ENCODE measurements around the gene RPS24.

- TF ChIP-seq, protein P1, sequence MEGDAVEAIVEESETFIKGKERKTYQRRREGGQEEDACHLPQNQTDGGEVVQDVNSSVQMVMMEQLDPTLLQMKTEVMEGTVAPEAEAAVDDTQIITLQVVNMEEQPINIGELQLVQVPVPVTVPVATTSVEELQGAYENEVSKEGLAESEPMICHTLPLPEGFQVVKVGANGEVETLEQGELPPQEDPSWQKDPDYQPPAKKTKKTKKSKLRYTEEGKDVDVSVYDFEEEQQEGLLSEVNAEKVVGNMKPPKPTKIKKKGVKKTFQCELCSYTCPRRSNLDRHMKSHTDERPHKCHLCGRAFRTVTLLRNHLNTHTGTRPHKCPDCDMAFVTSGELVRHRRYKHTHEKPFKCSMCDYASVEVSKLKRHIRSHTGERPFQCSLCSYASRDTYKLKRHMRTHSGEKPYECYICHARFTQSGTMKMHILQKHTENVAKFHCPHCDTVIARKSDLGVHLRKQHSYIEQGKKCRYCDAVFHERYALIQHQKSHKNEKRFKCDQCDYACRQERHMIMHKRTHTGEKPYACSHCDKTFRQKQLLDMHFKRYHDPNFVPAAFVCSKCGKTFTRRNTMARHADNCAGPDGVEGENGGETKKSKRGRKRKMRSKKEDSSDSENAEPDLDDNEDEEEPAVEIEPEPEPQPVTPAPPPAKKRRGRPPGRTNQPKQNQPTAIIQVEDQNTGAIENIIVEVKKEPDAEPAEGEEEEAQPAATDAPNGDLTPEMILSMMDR (IDR thresholded peaks at IDR 0.05): no peak
- TF ChIP-seq POLR2A (IDR thresholded peaks at IDR 0.05): no peak
Observed at GRCh38 chr10:78062296-78062695, 28.6 kb downstream of the RPS24 start.

All from body of pancreas (tissue), 4 donors.